Activated CD4-positive, alpha-beta T cell treated with anti-CD3 and anti-CD28 coated beads, Interleukin-2, amount 10 ng/mL, durations not matched to agents 24 days and 14 days (primary cell): ENCODE results near the gene RELN. TPM values are rescaled to one million over a fixed set of nuclear protein-coding genes. Genes with fewer than 3 reads are reported as not detected.

ENCODE experiments used
- DNase-seq: peaks from one replicate; pipeline ENCODE4 v3.0.0; 2022
- H3K27ac Mint-ChIP-seq: one replicate; pipeline ENCODE4 v1.8.0; 2022; ENCODE audit warnings: mild to moderate bottlenecking, mixed read lengths
- H3K27me3 Mint-ChIP-seq: one replicate; pipeline ENCODE4 v1.8.0; 2022; ENCODE audit warnings: mixed read lengths
- H3K36me3 Mint-ChIP-seq: one replicate; pipeline ENCODE4 v1.8.0; 2022; ENCODE audit warnings: low read depth, mild to moderate bottlenecking, mixed read lengths
- H3K4me1 Mint-ChIP-seq: one replicate; pipeline ENCODE4 v1.8.0; 2021; ENCODE audit warnings: mixed read lengths
- H3K4me3 Mint-ChIP-seq: one replicate; pipeline ENCODE4 v1.8.0; 2022; ENCODE audit warnings: mild to moderate bottlenecking, moderate library complexity, mixed read lengths
- H3K9me3 Mint-ChIP-seq: one replicate; pipeline ENCODE4 v1.8.0; 2021; ENCODE audit warnings: mixed read lengths
- intact Hi-C: fragments of 100-400 bp; cut with micrococcal nuclease; formaldehyde crosslinking; loops from one replicate; pipeline ENCODE4 v1.15.1; 2023
- total RNA-seq: library from RNA; stranded (reverse); gene quantifications from 2 replicates; pipeline ENCODE4 v1.2.3, GENCODE V29; 2022

Gene RELN
- total RNA-seq, 1 donor from 2014 or later = not detected

- DNase-seq = peak; percentile 74
- intact Hi-C loops = loop anchor here (5.0 kb wide), 1 partner anchor 540 kb away; the partner anchor contains the start of gene RELN
- Mint-ChIP-seq H3K27me3 (peaks cover 62% of the 10 kb centered on the region), H3K9me3 (peaks cover 11% of the 10 kb centered on the region), H3K27ac (no peak overlapping the region), H3K4me1 (peaks cover 4% of the 10 kb centered on the region), H3K4me3 (no peak overlapping the region), H3K36me3 (no peaks in the 10 kb centered on the region)
Measured at GRCh38 chr7:103447073-103447960, 542.1 kb downstream of the RELN start.

- H3K27ac Mint-ChIP-seq = no peak within 1 kb of the TSS
- no peaks in the 10 kb centered on the region for H3K36me3 Mint-ChIP-seq
- H3K4me1 Mint-ChIP-seq = peaks cover 4% of the 10 kb centered on the region
- H3K9me3 Mint-ChIP-seq = no peaks in the 10 kb centered on the region
- peaks cover 63% of the 10 kb centered on the region for H3K27me3 Mint-ChIP-seq
- peak within 1 kb of the TSS; percentile 81 for H3K4me3 Mint-ChIP-seq
- intact Hi-C loops = loop anchor here (5.0 kb wide), 1 partner anchor 541 kb away; the partner anchor contains the start of gene RELN
- DNase-seq = peak; percentile 66
Measured at GRCh38 chr7:103446049-103446520, 543.4 kb downstream of the RELN start, which contains the start of gene SLC26A5. SLC26A5 (minus strand) TSS chr7:103446207; CDS start chr7:103421514, 24,693 bp downstream.

- H3K4me3 Mint-ChIP-seq = peak overlapping the region; percentile 81
- H3K36me3 Mint-ChIP-seq = no peaks in the 10 kb centered on the region
- peak; percentile 58 for DNase-seq
Measured at GRCh38 chr7:103445228-103446048, 544.0 kb downstream of the RELN start.

GRCh38 chr7:103439661-103440060, 549.8 kb downstream of the RELN start:
- no peak overlapping the region for H3K4me3 Mint-ChIP-seq
- DNase-seq = no peak
- H3K27ac Mint-ChIP-seq = no peak overlapping the region
- intact Hi-C loops = no loop called here
- peaks cover 30% of the 10 kb centered on the region for H3K27me3 Mint-ChIP-seq
- H3K9me3 Mint-ChIP-seq = no peaks in the 10 kb centered on the region
- no peaks in the 10 kb centered on the region for H3K4me1 Mint-ChIP-seq
- H3K36me3 Mint-ChIP-seq = no peaks in the 10 kb centered on the region

More at GRCh38 chr7:103445228-103446048, 544.0 kb downstream of the RELN start:
- H3K27me3 Mint-ChIP-seq = peaks cover 61% of the 10 kb centered on the region
- no peaks in the 10 kb centered on the region for H3K9me3 Mint-ChIP-seq
- intact Hi-C loops = loop anchor here (5.0 kb wide), 1 partner anchor 542 kb away; the partner anchor contains the start of gene RELN
- H3K27ac Mint-ChIP-seq = no peak overlapping the region
- peaks cover 4% of the 10 kb centered on the region for H3K4me1 Mint-ChIP-seq

GRCh38 chr7:103437623-103438022, 551.8 kb downstream of the RELN start:
- H3K9me3 Mint-ChIP-seq = no peaks in the 10 kb centered on the region
- H3K36me3 Mint-ChIP-seq = no peaks in the 10 kb centered on the region
- H3K4me1 Mint-ChIP-seq = no peaks in the 10 kb centered on the region
- peaks cover 16% of the 10 kb centered on the region for H3K27me3 Mint-ChIP-seq
- no peak overlapping the region for H3K27ac Mint-ChIP-seq
- H3K4me3 Mint-ChIP-seq = no peak overlapping the region
- DNase-seq = no peak
- intact Hi-C loops = no loop called here

GRCh38 chr7:103432712-103433111, 556.7 kb downstream of the RELN start:
- intact Hi-C loops = no loop called here
- no peak for DNase-seq
- no peak overlapping the region for H3K4me3 Mint-ChIP-seq
- H3K27ac Mint-ChIP-seq = no peak overlapping the region
- H3K9me3 Mint-ChIP-seq = no peaks in the 10 kb centered on the region
- H3K27me3 Mint-ChIP-seq = peaks cover 15% of the 10 kb centered on the region
- H3K4me1 Mint-ChIP-seq = no peaks in the 10 kb centered on the region
- no peaks in the 10 kb centered on the region for H3K36me3 Mint-ChIP-seq

GRCh38 chr7:103425177-103425576, 564.3 kb downstream of the RELN start:
- DNase-seq = no peak
- Mint-ChIP-seq H3K27me3 (peaks cover 12% of the 10 kb centered on the region), H3K9me3 (no peaks in the 10 kb centered on the region), H3K27ac (no peak overlapping the region), H3K4me1 (no peaks in the 10 kb centered on the region), H3K4me3 (no peak overlapping the region), H3K36me3 (no peaks in the 10 kb centered on the region)
- intact Hi-C loops = no loop called here

- Mint-ChIP-seq H3K27me3 (peaks cover 10% of the 10 kb centered on the region), H3K36me3 (no peaks in the 10 kb centered on the region), H3K4me1 (no peaks in the 10 kb centered on the region), H3K4me3 (no peak overlapping the region), H3K9me3 (no peaks in the 10 kb centered on the region), H3K27ac (no peak overlapping the region)
- intact Hi-C loops = no loop called here
- no peak for DNase-seq
Measured at GRCh38 chr7:103423467-103424179, 565.8 kb downstream of the RELN start.

Other genes starting within 250 kb of the RELN start
- 33.4 and 35.8 TPM in 2 replicates for gene ORC5, start 218.4 kb upstream of the RELN start, total RNA-seq